ENCODE data around the gene ETV7.
"Not testable (repeated sequence)": the region's sequence is repeated elsewhere in the genome, so short reads cannot be mapped to it uniquely, and the experiment has no call there.

Gene ETV7

DNA sequence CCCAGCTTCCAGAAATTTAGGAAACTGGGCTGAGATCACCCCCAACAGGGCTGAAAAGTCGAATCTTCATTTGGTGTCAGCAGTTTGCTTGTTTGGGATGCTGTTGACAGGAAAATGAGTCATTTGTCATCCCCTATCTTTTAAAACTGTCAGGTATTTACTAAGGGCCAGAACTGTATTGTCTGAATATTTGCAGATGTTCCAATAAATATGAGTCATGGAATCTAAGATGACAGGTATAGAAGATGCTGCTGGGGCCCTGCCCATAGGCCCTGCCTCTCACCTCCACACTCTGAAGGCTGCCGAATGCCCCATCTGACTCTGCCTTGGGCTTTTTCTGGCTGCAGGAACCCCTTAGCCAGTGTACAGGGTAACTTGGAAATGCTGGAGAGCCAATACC lies 3.9 kb downstream of the ETV7 start:
- peak in 1 of 5 experiments; percentile 38 for DNase-seq

DNA sequence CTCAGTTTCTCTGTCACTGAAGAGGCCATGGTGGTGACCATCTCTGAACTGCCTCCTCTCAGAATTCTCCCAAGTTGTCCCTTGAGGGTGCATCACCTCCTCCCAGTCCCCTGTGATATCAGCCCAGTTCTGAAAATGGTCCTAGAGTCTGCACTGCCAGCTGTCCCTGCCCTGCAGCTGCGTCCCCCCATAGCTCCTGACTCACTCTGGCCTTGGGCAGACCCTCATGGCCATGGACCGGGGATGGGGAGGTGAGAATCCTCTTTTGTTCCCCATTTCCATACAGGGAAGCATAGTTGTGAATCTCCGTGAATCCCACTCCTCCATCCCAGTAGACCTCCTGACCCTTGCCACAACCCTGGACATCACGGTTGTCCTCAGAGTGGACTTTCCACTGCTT lies 4.5 kb downstream of the ETV7 start:
- DNase-seq, result no peak

DNA sequence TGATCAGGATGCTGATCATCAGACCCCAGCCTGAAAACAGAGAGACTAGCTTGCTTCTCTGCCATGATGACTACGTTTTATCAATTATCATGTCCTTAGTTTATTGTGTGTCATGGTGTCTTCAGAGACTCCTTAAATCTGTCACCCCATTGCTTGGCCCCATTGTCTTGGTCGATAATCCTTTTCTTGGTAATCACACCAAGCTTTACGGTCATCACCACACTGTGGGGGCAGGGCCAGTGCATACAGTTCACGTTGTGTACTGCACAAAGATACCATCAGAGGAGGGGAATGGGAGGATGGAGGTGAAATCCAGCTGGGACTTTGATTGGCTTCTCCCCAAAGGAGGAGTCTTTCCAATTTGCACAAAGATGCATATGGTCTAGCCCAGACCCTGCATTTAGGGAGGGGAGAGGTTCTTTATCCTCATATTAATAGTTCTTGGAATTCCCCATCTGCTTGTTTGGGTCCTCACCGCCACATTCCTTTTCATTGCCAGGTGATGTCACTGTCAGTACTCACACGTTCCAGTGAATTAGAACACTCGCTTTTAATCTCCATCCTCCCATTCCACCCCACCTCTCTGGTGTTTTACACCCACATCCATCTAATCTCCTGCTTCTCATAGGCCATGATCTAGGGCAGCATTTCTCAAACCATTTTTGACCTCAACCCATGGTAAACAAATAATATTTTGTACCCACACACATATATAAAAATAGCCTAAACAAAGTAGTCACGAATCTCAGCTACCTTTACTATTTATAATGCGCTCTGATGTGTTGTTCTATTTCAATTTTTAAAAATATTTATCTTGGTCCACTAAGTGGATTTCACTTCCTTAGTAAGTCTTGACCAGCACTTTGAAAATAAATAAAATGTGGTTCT lies 5.7 kb downstream of the ETV7 start:
- no peak for DNase-seq

DNA sequence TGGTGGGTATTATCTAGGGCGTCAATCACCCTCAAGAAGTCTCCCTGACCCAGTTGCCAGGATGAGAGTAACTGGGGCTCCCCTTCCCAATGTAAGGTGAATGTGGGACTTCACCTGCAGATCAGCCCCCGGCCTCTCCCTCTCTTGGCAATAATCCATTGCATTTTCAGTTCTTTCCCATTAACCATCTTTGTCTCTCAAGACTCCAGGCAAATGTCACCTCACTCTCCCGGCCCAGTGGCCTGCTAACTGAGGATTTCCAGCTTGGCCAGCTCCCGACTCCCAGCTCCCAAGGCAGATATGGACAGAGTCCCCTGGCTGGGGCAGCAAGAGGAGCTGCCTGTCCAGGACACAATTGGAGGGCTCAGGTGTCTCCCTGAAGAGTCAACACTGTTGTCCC lies 7.3 kb downstream of the ETV7 start:
- no peak for DNase-seq

DNA sequence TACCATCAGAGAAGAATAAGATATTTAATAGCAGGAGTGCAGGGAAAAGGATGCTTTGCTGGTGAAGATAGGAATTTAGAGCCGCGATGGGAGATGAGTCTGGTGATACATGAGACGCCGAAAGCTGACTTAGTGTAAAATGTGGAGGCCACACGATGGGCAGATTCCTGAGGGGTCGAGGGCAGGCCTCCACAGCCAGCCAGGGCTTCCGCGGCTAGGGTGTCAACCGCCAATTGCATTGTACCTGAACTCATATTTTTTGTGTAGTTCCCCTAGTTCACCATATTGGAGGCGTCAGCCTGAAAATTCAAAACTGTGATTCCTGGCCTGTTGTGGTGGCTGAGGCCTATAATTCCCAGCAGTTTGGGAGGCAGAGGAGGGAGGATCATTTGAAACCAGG lies 8.5 kb downstream of the ETV7 start:
- no peak for DNase-seq

DNA sequence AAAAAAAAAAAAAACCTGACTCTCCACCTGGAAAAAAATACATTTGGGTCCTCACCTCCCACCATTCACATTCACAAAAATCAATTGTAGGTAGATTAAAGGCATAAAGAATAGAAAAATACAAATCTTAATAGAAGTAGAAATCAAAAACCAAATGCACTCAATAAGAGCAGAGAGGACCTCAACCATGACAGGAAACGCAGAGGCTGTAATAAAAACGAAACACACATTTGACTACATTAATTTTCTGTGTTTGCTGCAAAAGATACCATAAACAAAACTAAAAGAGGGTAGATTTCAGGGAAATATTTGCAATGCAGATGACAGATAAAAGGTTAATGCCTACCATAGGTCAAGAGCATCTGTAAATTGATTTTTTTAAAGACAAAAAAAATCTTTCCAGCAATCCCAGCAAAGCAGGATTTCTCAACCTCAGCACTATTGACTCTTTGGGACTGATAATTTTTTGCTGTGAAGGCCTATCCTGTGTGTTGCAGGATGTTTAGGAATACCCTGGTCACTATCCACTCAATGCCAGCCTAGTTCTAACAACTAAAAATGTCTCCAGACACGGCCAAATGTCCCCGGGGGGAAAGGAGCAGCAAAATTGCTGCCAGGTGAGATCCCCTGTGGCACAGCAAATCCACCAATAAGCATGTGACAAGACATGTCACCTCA lies 9.1 kb downstream of the ETV7 start:
- peak in 1 of 5 experiments; percentile 25 for DNase-seq

DNA sequence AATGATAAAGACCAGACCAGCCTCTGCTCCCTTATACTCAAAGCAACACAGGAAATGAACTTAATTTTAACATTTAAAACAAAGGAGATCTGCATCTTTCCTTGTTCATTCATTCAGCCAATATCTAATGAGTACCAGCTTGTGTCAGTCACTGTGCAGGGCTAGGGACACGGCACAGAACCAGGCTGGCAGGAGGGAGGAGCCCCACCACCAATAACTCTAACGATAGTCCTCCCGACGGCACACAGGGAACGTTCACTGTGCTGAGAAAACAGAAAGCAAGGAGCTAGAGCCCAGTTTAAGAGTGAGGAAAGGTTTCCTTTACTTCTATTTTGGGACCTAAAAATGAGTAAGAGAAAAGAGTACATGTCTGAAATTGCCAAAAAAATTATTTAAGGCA lies 9.9 kb downstream of the ETV7 start:
- no peak for DNase-seq

DNA sequence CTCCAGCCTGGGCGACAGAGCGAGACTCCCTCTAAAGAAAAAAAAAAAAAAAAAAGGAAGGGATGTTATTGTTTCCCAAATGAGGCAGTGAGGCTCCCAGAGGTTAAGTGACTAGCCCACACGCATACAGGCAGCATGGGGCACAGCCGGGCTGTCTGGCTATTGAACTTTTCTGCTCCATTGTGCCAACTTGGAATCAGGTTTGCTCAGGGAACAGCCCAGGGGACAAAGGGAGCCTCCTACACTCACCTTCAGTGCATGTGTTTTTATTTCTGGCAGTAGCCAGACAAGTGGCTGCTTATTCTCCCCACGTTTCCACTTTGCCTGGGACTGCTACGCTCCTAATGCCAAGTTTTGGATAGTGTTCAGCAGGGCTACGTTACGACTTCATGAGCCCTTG lies 10.7 kb downstream of the ETV7 start:
- no peak for DNase-seq

- no peak for DNase-seq
Measured at GRCh38 chr6:36376183-36376582, 11.3 kb downstream of the ETV7 start.

- DNase-seq, result no peak
Measured at GRCh38 chr6:36375644-36376155, 11.8 kb downstream of the ETV7 start.

GRCh38 chr6:36374972-36375371 lies 12.5 kb downstream of the ETV7 start:
- no peak for DNase-seq

- no peak for DNase-seq
Measured at GRCh38 chr6:36374194-36374593, 13.3 kb downstream of the ETV7 start.

DNA sequence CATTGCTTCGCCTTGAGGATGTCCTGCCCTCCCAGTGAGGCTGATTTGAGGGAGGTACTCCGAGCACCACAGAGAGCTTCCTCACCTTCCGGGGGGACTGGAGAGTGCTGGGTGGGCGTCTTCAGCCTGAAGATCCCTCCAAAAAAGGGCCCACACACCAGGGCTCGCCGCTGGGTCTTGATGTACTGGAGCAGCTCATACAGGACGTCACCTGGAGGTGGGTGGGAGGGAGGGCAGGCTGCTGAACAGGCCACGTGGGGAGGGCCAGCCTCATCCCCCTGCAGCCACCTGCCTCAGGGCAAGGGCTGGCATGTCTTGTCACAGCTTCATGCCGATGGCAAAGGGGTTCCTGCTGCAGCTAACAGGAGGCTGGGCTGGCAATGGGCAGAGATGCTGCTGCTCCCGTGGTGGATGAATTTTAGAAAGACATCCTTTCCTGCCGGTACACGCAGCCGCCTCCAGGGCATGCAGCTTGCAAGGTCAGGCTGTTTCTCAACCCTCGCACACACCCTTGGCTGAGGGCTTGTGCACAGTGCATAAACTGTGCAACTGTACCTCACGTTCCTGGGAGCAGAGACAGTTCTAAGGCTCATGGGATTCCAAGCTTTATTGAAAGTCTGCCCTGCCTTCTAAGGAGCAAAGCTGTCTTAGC lies 14.0 kb downstream of the ETV7 start:
- no peak for DNase-seq

GRCh38 chr6:36372088-36372487 lies 15.4 kb downstream of the ETV7 start:
- DNase-seq, result no peak

- DNase-seq, result no peak
Measured at GRCh38 chr6:36371211-36371610, 16.3 kb downstream of the ETV7 start.

DNA sequence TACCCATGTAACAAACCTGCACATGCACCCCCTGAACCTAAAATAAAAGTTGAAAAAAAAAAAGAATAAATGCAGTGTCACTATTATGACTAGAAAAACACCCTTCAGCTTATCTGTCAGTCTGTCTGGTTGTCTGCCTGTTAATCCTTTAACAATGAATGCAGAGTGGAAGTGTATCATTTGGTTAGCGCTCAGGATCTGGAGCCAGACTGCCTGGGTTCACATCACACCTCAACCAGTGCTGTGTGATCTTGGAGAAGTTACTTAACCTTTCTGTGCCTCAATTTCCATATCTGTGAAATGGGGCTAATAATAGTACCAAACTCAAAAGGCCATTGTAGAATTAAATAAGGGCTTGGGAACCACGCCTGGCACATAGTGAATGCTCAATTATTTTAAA lies 16.8 kb downstream of the ETV7 start:
- DNase-seq, result no peak

GRCh38 chr6:36368921-36369865 lies 18.3 kb downstream of the ETV7 start:
- no peak for DNase-seq

DNA sequence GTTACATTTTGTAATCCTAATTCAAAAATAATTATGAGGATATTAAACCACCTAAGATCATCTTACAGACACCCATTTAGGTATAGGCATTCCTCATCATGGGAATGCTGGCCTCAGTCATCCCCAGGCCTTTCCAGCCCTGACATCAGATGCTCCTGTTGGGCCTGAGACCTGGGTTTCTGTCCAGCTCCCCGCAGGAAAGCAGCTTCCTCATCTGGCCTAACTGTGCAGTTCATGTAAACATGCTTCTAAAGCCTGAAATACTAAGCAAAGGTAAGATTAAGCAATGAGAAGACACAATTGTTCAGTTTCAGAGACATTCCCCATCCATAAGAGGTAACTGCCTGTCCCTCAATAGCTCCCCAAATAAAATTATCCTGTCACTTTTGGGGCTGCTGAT lies 19.0 kb downstream of the ETV7 start:
- no peak for DNase-seq

- DNase-seq, result no peak
Measured at GRCh38 chr6:36367743-36368142, 19.7 kb downstream of the ETV7 start.

GRCh38 chr6:36364669-36365479 lies 22.6 kb downstream of the ETV7 start:
- peak in 1 of 5 experiments; percentile 32 for DNase-seq

GRCh38 chr6:36364061-36364635 lies 23.3 kb downstream of the ETV7 start:
- not testable (repeated sequence) for DNase-seq
